ENCODE results near the gene WNK3. TPM values are rescaled to one million over a fixed set of nuclear protein-coding genes. Genes with fewer than 3 reads are reported as not detected.

Gene WNK3
- total RNA-seq, 2 experiments from 2014 or later, result 0.17 TPM; not detected in 1

DNA sequence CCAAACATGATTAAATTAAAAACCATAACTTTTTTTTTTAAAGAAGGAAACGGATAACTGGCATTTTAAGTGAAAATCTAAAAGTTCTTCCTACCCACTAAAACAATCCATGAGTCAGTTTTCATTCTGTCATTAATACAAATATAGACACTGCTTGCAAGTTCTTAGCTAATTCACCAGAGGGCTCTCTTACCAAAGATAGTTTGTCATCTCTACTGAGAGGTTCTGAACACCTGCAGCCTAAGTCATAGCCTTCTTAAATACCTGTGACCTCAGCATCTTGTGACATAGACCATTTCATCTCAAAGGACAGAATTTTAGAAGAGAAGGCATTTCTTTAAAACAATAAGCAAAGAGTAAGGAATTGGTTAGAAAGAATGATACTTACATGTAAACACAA is 109.5 kb downstream of the WNK3 start:
- DNase-seq (ENCODE audit: low spot score), result peak; percentile 38
- Histone ChIP-seq H3K9me2 (ENCODE audit: insufficient read depth, low read length) (no peaks in the 10 kb centered on the region), H3K4me1 (ENCODE audit: insufficient read depth, low read length, poor library complexity, severe bottlenecking) (no peaks in the 10 kb centered on the region), H3K4me3 (ENCODE audit: low read depth, low read length, poor library complexity, severe bottlenecking) (no peak overlapping the region), H3K9me3 (ENCODE audit: low read length) (no peaks in the 10 kb centered on the region), H3K4me2 (ENCODE audit: low read length) (no peak overlapping the region), H3K27ac (ENCODE audit: low read depth, low read length, poor library complexity, severe bottlenecking) (no peak overlapping the region), H3K79me2 (ENCODE audit: insufficient read depth, low read depth, low read length) (no peaks in the 10 kb centered on the region), H2AFZ (ENCODE audit: low read length) (no peak overlapping the region), H3K36me3 (ENCODE audit: insufficient read depth, low read length) (no peaks in the 10 kb centered on the region), H4K20me1 (ENCODE audit: insufficient read depth, low read length) (no peaks in the 10 kb centered on the region)
- POLR2A ChIA-PET, result no interaction called here
- CTCF ChIA-PET (ENCODE audit: unreplicated experiment), result no interaction called here
- intact Hi-C loops (cut with micrococcal nuclease; ENCODE audit: unreplicated experiment), result no loop called here
- no peak for TF ChIP-seq EZH2phosphoT487 (IDR thresholded peaks at IDR 0.05; ENCODE audit: borderline replicate concordance, low read depth, low read length)
- TF ChIP-seq, protein P1, sequence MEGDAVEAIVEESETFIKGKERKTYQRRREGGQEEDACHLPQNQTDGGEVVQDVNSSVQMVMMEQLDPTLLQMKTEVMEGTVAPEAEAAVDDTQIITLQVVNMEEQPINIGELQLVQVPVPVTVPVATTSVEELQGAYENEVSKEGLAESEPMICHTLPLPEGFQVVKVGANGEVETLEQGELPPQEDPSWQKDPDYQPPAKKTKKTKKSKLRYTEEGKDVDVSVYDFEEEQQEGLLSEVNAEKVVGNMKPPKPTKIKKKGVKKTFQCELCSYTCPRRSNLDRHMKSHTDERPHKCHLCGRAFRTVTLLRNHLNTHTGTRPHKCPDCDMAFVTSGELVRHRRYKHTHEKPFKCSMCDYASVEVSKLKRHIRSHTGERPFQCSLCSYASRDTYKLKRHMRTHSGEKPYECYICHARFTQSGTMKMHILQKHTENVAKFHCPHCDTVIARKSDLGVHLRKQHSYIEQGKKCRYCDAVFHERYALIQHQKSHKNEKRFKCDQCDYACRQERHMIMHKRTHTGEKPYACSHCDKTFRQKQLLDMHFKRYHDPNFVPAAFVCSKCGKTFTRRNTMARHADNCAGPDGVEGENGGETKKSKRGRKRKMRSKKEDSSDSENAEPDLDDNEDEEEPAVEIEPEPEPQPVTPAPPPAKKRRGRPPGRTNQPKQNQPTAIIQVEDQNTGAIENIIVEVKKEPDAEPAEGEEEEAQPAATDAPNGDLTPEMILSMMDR (conservative IDR thresholded peaks at IDR 0.05; ENCODE audit: low read length), result peak; percentile 65
- no TSS peak for BruUV-seq (replicated peaks)

DNA sequence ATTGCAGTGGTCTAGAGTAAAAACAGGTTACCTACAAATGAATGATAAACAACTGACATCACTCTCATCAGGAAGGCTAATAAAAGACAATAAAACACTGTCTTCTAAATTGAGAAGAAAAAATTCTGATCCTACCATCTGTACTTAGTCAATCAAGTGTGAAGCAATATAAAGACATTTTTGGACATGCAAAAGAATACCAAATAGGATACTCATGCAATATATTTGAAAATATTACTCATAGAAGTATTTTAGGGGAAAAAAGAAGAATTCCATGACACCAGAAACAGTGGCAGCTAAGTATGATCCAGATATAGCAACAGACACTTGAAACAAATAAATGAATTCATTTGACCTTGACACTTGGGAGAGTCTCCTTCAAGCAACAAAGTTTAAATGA is 111.0 kb downstream of the WNK3 start:
- Histone ChIP-seq H3K4me2 (ENCODE audit: low read length) (no peak overlapping the region), H3K36me3 (ENCODE audit: insufficient read depth, low read length) (no peaks in the 10 kb centered on the region), H4K20me1 (ENCODE audit: insufficient read depth, low read length) (no peaks in the 10 kb centered on the region), H3K9me2 (ENCODE audit: insufficient read depth, low read length) (no peaks in the 10 kb centered on the region), H3K27ac (ENCODE audit: low read depth, low read length, poor library complexity, severe bottlenecking) (no peak overlapping the region), H3K79me2 (ENCODE audit: insufficient read depth, low read depth, low read length) (no peaks in the 10 kb centered on the region), H3K9me3 (ENCODE audit: low read length) (no peaks in the 10 kb centered on the region), H2AFZ (ENCODE audit: low read length) (no peak overlapping the region), H3K4me1 (ENCODE audit: insufficient read depth, low read length, poor library complexity, severe bottlenecking) (no peaks in the 10 kb centered on the region), H3K4me3 (ENCODE audit: low read depth, low read length, poor library complexity, severe bottlenecking) (no peak overlapping the region)
- TF ChIP-seq, protein P1 (conservative IDR thresholded peaks at IDR 0.05; ENCODE audit: low read length), result no peak
- TF ChIP-seq EZH2phosphoT487 (IDR thresholded peaks at IDR 0.05; ENCODE audit: borderline replicate concordance, low read depth, low read length), result no peak
- ChIA-PET POLR2A (no interaction called here), CTCF (ENCODE audit: unreplicated experiment) (no interaction called here)
- no TSS peak for BruUV-seq (replicated peaks)
- intact Hi-C loops (cut with micrococcal nuclease; ENCODE audit: unreplicated experiment), result no loop called here
- no peak for DNase-seq (ENCODE audit: low spot score)

DNA sequence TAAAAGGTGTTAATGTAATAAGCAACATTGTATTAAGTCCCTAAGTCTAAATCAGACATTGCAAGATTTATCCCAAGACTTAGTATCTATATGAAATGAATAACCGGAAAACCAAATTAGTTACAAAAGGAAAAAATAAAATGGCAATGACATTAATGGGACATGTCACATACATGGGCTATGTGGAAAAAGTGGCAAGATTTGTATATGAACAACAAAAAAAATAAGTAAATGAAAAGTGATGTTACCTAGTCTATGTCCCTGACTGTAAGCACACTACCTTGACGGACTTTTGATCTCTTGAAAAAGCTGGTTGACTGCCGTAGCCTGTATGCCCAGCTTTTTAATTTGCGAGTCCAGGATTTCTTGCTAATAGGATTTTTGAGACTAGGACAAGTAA is 119.3 kb downstream of the WNK3 start:
- POLR2A ChIA-PET, result interaction anchor here (0.6 kb wide), 2 partner anchors 82 to 742 kb away, joined by 3 to 4 read pairs; no protein-coding TSS in a partner anchor
- no peaks in the 10 kb centered on the region for H4K20me1 ChIP-seq (ENCODE audit: insufficient read depth, low read length)
- CTCF ChIA-PET (ENCODE audit: unreplicated experiment), result no interaction called here
- no TSS peak for BruUV-seq (replicated peaks)
- H3K4me3 ChIP-seq (ENCODE audit: low read depth, low read length, poor library complexity, severe bottlenecking), result no peak overlapping the region
- intact Hi-C loops (cut with micrococcal nuclease; ENCODE audit: unreplicated experiment), result no loop called here
- no peak for TF ChIP-seq EZH2phosphoT487 (IDR thresholded peaks at IDR 0.05; ENCODE audit: borderline replicate concordance, low read depth, low read length)
- TF ChIP-seq, protein P1 (conservative IDR thresholded peaks at IDR 0.05; ENCODE audit: low read length), result no peak
- H3K9me3 ChIP-seq (ENCODE audit: low read length), result no peaks in the 10 kb centered on the region
- H3K36me3 ChIP-seq (ENCODE audit: insufficient read depth, low read length), result no peaks in the 10 kb centered on the region
- DNase-seq (ENCODE audit: low spot score), result no peak
- no peak overlapping the region for H3K4me2 ChIP-seq (ENCODE audit: low read length)
- no peak overlapping the region for H2AFZ ChIP-seq (ENCODE audit: low read length)
- no peak overlapping the region for H3K27ac ChIP-seq (ENCODE audit: low read depth, low read length, poor library complexity, severe bottlenecking)
- H3K4me1 ChIP-seq (ENCODE audit: insufficient read depth, low read length, poor library complexity, severe bottlenecking), result no peaks in the 10 kb centered on the region
- no peaks in the 10 kb centered on the region for H3K79me2 ChIP-seq (ENCODE audit: insufficient read depth, low read depth, low read length)
- H3K9me2 ChIP-seq (ENCODE audit: insufficient read depth, low read length), result no peaks in the 10 kb centered on the region
